OCI-LY3 (cell line): ENCODE results near the gene ST8SIA1.
"Not testable (repeated sequence)": the region's sequence is repeated elsewhere in the genome, so short reads cannot be mapped to it uniquely, and the experiment has no call there.

Experiments used
- EZH2phosphoT487 ChIP-seq: fragments of 200-600 bp; shearing (Covaris generic); IDR thresholded peaks from 2 replicates; pipeline ENCODE4 v1.6.1; 2018; ENCODE audit warnings: antibody characterized with exemption, mixed run types, low read depth
- TF ChIP-seq, protein P1 (sequence below): fragments of 200-600, 300-600 bp; sonication (generic); IDR thresholded peaks from 2 replicates; pipeline ENCODE4 v1.5.1; 2014; ENCODE audit warnings: antibody characterized with exemption, low read length, low read depth

DNA sequence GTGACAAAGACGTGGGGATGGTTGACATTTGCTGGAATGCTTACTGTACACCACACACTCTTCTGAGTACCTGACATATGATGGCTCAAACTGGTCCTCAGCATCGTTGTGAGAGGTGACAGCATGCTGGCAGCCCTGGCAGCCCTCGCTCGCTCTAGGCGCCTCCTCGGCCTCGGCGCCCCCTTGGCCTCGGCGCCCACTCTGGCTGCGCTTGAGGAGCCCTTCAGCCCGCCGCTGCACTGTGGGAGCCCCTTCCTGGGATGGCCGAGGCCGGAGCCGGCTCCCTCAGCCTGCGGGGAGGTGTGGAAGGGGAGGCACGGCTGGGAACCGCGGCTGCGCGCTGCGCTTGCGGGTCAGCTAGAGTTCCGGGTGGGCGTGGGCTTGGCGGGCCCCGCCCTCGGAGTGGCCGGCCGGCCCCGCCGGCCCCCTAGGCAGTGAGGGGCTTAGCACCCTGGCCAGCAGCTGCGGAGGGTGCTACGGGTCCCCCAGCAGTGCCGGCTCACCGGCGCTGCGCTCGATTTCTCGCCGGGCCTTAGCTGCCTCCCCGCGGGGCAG lies 42.2 kb upstream of the ST8SIA1 start:
- TF ChIP-seq, protein P1, sequence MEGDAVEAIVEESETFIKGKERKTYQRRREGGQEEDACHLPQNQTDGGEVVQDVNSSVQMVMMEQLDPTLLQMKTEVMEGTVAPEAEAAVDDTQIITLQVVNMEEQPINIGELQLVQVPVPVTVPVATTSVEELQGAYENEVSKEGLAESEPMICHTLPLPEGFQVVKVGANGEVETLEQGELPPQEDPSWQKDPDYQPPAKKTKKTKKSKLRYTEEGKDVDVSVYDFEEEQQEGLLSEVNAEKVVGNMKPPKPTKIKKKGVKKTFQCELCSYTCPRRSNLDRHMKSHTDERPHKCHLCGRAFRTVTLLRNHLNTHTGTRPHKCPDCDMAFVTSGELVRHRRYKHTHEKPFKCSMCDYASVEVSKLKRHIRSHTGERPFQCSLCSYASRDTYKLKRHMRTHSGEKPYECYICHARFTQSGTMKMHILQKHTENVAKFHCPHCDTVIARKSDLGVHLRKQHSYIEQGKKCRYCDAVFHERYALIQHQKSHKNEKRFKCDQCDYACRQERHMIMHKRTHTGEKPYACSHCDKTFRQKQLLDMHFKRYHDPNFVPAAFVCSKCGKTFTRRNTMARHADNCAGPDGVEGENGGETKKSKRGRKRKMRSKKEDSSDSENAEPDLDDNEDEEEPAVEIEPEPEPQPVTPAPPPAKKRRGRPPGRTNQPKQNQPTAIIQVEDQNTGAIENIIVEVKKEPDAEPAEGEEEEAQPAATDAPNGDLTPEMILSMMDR, result not testable (repeated sequence)
- not testable (repeated sequence) for TF ChIP-seq EZH2phosphoT487
